DOHH2 (cell line): ENCODE measurements around the gene TMEM131.

Experiments
- H3F3A ChIP-seq: fragments of 200-600 bp; sonication (generic), shearing (Covaris generic); 2 replicates; pipeline ENCODE4 v1.6.0; 2016; ENCODE audit warnings: antibody characterized with exemption, mild to moderate bottlenecking; ENCODE audit not compliant: control insufficient read depth, insufficient read depth
- H3K27ac ChIP-seq: fragments of 200-600 bp; sonication (generic); 2 replicates; pipeline ENCODE4 v1.5.1; 2014; ENCODE audit warnings: low read depth, mild to moderate bottlenecking, low read length, moderate library complexity
- H3K27me3 ChIP-seq: fragments of 200-600 bp; sonication (generic); 2 replicates; pipeline ENCODE4 v1.6.1; 2014; ENCODE audit warnings: mild to moderate bottlenecking, low read length, mixed read lengths; ENCODE audit not compliant: control insufficient read depth
- H3K36me3 ChIP-seq: fragments of 200-600 bp; sonication (generic); 2 replicates; pipeline ENCODE4 v1.6.1; 2014; ENCODE audit warnings: mild to moderate bottlenecking, low read length, moderate library complexity, mixed read lengths; ENCODE audit not compliant: control insufficient read depth
- H3K4me1 ChIP-seq: fragments of 200-600 bp; sonication (generic); 2 replicates; pipeline ENCODE4 v1.6.1; 2014; ENCODE audit warnings: mild to moderate bottlenecking, low read length, mixed read lengths; ENCODE audit not compliant: control insufficient read depth
- H3K4me2 ChIP-seq: fragments of 200-600 bp; sonication (generic); 2 replicates; pipeline ENCODE4 v1.6.0; 2014; ENCODE audit warnings: mild to moderate bottlenecking, low read length, moderate library complexity
- H3K4me3 ChIP-seq: fragments of 200-600 bp; sonication (generic); 2 replicates; pipeline ENCODE4 v1.5.1; 2014; ENCODE audit warnings: mild to moderate bottlenecking, low read length, mixed read lengths
- H3K79me2 ChIP-seq: fragments of 200-600 bp; sonication (generic); 2 replicates; pipeline ENCODE4 v1.6.1; 2014; ENCODE audit warnings: mild to moderate bottlenecking, low read length, mixed read lengths; ENCODE audit not compliant: control insufficient read depth
- H3K9me2 ChIP-seq: fragments of 200-600 bp; sonication (generic); replicated peaks from 2 replicates; pipeline ENCODE4 v1.6.1; 2014; ENCODE audit warnings: mild to moderate bottlenecking, low read length, mixed read lengths; ENCODE audit not compliant: control insufficient read depth
- H3K9me3 ChIP-seq: fragments of 200-600 bp; sonication (generic); 2 replicates; pipeline ENCODE4 v1.6.1; 2014; ENCODE audit warnings: antibody characterized with exemption, low read length, mixed read lengths; ENCODE audit not compliant: control insufficient read depth, insufficient read depth
- H4K20me1 ChIP-seq: fragments of 200-600 bp; sonication (generic); 2 replicates; pipeline ENCODE4 v1.6.0; 2014; ENCODE audit warnings: low read depth, mild to moderate bottlenecking, antibody characterized with exemption, low read length, moderate library complexity; ENCODE audit not compliant: control insufficient read depth, insufficient read depth
- CTCF ChIP-seq: fragments of 200-600 bp; sonication (generic); IDR thresholded peaks from one replicate; pipeline ENCODE4 v1.5.1; 2014; ENCODE audit warnings: antibody characterized with exemption, mild to moderate bottlenecking, low read depth, low read length; ENCODE audit not compliant: poor library complexity, severe bottlenecking
- EZH2phosphoT487 ChIP-seq: fragments of 200-600 bp; sonication (generic); IDR thresholded peaks from 2 replicates; pipeline ENCODE4 v1.6.1; 2017; ENCODE audit warnings: borderline replicate concordance, mild to moderate bottlenecking, antibody characterized with exemption, low read length, moderate library complexity, mixed read lengths

The TMEM131 gene

GRCh38 chr2:97720746-97721145 lies 275.0 kb downstream of the TMEM131 start:
- Histone ChIP-seq H3K9me3 (no peaks in the 10 kb centered on the region), H3K4me1 (peaks cover 15% of the 10 kb centered on the region), H3K9me2 (no peaks in the 10 kb centered on the region), H3K27ac (no peak overlapping the region), H3K4me3 (no peak overlapping the region), H3K36me3 (no peaks in the 10 kb centered on the region), H3K4me2 (no peak overlapping the region), H3K27me3 (no peaks in the 10 kb centered on the region), H3F3A (no peaks in the 10 kb centered on the region), H3K79me2 (no peaks in the 10 kb centered on the region), H4K20me1 (no peaks in the 10 kb centered on the region)
- TF ChIP-seq EZH2phosphoT487: no peak
- TF ChIP-seq CTCF: no peak

GRCh38 chr2:97719362-97720155 lies 276.2 kb downstream of the TMEM131 start:
- H4K20me1 ChIP-seq: no peaks in the 10 kb centered on the region

GRCh38 chr2:97718942-97719341 lies 276.8 kb downstream of the TMEM131 start:
- no peaks in the 10 kb centered on the region for H3K9me3 ChIP-seq
- no peaks in the 10 kb centered on the region for H3K9me2 ChIP-seq
- no peaks in the 10 kb centered on the region for H4K20me1 ChIP-seq
- no peaks in the 10 kb centered on the region for H3K79me2 ChIP-seq
- H3F3A ChIP-seq: no peaks in the 10 kb centered on the region
- peak overlapping the region; percentile 3 for H3K27ac ChIP-seq
- TF ChIP-seq CTCF (no peak), EZH2phosphoT487 (no peak)
- peak overlapping the region; percentile 50 for H3K4me3 ChIP-seq
- no peaks in the 10 kb centered on the region for H3K36me3 ChIP-seq
- no peaks in the 10 kb centered on the region for H3K27me3 ChIP-seq
- H3K4me2 ChIP-seq: peak overlapping the region; percentile 72
- peaks cover 15% of the 10 kb centered on the region for H3K4me1 ChIP-seq

More at GRCh38 chr2:97719362-97720155, 276.2 kb downstream of the TMEM131 start:
- no peaks in the 10 kb centered on the region for H3K36me3 ChIP-seq
- H3K4me1 ChIP-seq: peaks cover 15% of the 10 kb centered on the region
- H3K27me3 ChIP-seq: no peaks in the 10 kb centered on the region
- no peak overlapping the region for H3K27ac ChIP-seq
- no peaks in the 10 kb centered on the region for H3K9me2 ChIP-seq
- H3K4me3 ChIP-seq: peak overlapping the region; percentile 50
- no peaks in the 10 kb centered on the region for H3K79me2 ChIP-seq
- peak overlapping the region; percentile 72 for H3K4me2 ChIP-seq
- H3F3A ChIP-seq: no peaks in the 10 kb centered on the region
- TF ChIP-seq EZH2phosphoT487 (no peak), CTCF (no peak)
- no peaks in the 10 kb centered on the region for H3K9me3 ChIP-seq
